CD4-positive, alpha-beta T cell treated with Interferon gamma for 1 hour (primary cell): ENCODE measurements around the gene EFCC1.
A peak's percentile ranks its signal among the peaks of the same experiment; 100 is the strongest.

ENCODE experiments used
- DNase-seq: peaks from one replicate; pipeline ENCODE4 v3.0.0-alpha.2; 2020

Gene EFCC1

GRCh38 chr3:128995737-128996136 is 5.4 kb upstream of the EFCC1 start:
- DNase-seq: no peak

GRCh38 chr3:128996200-128996599 is 4.9 kb upstream of the EFCC1 start:
- DNase-seq: no peak

- DNase-seq: no peak
Observed at GRCh38 chr3:128996726-128997125, 4.4 kb upstream of the EFCC1 start.

- DNase-seq: no peak
Observed at GRCh38 chr3:128997486-128998133, 3.5 kb upstream of the EFCC1 start.

GRCh38 chr3:128998561-128998960 is 2.5 kb upstream of the EFCC1 start:
- DNase-seq: no peak

GRCh38 chr3:128999102-128999501 is 2.0 kb upstream of the EFCC1 start:
- DNase-seq: no peak

- no peak for DNase-seq
Observed at GRCh38 chr3:129000742-129001100, 383 bp upstream of the EFCC1 start.

- no peak for DNase-seq
Observed at GRCh38 chr3:129001806-129002572, 885 bp downstream of the EFCC1 start.

- DNase-seq: no peak
Observed at GRCh38 chr3:129002573-129003569, 1.8 kb downstream of the EFCC1 start.

GRCh38 chr3:129003578-129004112 is 2.5 kb downstream of the EFCC1 start:
- peak; percentile 53 for DNase-seq

- DNase-seq: no peak
Observed at GRCh38 chr3:129004639-129005295, 3.7 kb downstream of the EFCC1 start.

- DNase-seq: no peak
Observed at GRCh38 chr3:129005526-129006303, 4.6 kb downstream of the EFCC1 start.

GRCh38 chr3:129006864-129007263 is 5.8 kb downstream of the EFCC1 start:
- DNase-seq: no peak

- DNase-seq: no peak
Observed at GRCh38 chr3:129007792-129008191, 6.7 kb downstream of the EFCC1 start.

- DNase-seq: no peak
Observed at GRCh38 chr3:129009266-129009665, 8.2 kb downstream of the EFCC1 start.

GRCh38 chr3:129010310-129010956 is 9.3 kb downstream of the EFCC1 start:
- no peak for DNase-seq

- DNase-seq: no peak
Observed at GRCh38 chr3:129013491-129013891, 12.4 kb downstream of the EFCC1 start.

GRCh38 chr3:129014148-129014547 is 13.0 kb downstream of the EFCC1 start:
- DNase-seq: no peak

GRCh38 chr3:129014793-129015345 is 13.8 kb downstream of the EFCC1 start:
- no peak for DNase-seq

- DNase-seq: peak; percentile 36
Observed at GRCh38 chr3:129015388-129016105, 14.4 kb downstream of the EFCC1 start.
